ENCODE measurements around the gene KRT73. TPM values are rescaled to one million over a fixed set of nuclear protein-coding genes. Genes with fewer than 3 reads are reported as not detected.
A peak's percentile ranks its signal among the peaks of the same experiment; 100 is the strongest.

KRT73 gene
- total RNA-seq, 6 experiments from 2014 or later = not detected

DNA sequence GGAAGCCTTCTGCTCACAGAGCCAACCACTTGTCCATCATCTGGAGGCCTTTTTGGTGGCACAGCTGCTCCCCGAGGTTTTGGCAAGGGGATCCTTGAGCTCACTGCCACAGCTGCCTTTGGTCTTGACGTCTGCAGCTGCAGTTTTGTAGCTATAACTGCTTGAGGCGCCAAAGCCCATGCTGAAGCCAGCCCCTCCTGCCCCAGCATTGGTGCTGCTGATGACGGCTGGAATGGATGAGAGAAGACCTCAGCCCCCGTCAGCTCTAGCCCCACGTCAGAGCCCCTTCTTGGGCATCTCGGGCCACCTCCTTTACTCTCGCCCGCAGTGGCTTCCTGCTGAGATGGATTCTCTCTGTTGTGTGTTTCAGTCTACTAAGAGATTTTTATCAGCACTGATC, 32.4 kb downstream of the KRT73 start:
- ATAC-seq = no peak
- Histone ChIP-seq H3K27ac (no peak overlapping the region), H3K36me3 (no peaks in the 10 kb centered on the region), H3K27me3 (no peaks in the 10 kb centered on the region), H3K4me3 (no peak overlapping the region), H3K4me1 (no peaks in the 10 kb centered on the region), H3K9me3 (no peaks in the 10 kb centered on the region)
- TF ChIP-seq, protein P1, sequence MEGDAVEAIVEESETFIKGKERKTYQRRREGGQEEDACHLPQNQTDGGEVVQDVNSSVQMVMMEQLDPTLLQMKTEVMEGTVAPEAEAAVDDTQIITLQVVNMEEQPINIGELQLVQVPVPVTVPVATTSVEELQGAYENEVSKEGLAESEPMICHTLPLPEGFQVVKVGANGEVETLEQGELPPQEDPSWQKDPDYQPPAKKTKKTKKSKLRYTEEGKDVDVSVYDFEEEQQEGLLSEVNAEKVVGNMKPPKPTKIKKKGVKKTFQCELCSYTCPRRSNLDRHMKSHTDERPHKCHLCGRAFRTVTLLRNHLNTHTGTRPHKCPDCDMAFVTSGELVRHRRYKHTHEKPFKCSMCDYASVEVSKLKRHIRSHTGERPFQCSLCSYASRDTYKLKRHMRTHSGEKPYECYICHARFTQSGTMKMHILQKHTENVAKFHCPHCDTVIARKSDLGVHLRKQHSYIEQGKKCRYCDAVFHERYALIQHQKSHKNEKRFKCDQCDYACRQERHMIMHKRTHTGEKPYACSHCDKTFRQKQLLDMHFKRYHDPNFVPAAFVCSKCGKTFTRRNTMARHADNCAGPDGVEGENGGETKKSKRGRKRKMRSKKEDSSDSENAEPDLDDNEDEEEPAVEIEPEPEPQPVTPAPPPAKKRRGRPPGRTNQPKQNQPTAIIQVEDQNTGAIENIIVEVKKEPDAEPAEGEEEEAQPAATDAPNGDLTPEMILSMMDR (IDR thresholded peaks at IDR 0.05) = no peak
- TF ChIP-seq POLR2A (IDR thresholded peaks at IDR 0.05) = no peak
- peak in 2 of 3 donors; percentile 28 to 34 for DNase-seq
- intact Hi-C loops (cut with DNase I) = loop anchor here in 1 of 2 donors (5.0 kb wide), 1 partner anchor 291 kb away; no protein-coding TSS in a partner anchor
- WGBS (ENCODE audit: insufficient coverage, low coverage, low lambda C conversion rate, missing lambda C conversion rate) = 78% methylated on average over 6 of the region's 9 CpGs

DNA sequence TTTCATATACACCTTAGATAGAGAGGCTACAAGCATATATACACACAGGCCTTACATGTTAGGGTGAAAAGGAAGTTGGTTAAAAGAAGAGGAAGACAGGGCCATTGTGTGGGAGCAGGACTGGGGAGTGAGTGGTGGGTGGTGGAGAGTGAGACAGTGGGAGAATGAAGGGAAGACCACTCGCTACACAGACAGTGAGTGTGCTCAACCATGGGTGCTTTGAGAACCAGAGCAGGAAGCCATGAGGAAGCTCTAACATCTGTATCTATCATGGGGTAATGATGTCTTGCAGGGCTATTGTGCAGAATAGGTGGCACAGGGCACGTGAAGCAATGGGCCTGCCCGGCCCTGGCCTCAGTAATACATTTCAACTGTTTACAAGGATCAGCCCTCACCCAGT, 33.3 kb downstream of the KRT73 start:
- intact Hi-C loops (cut with DNase I) = loop anchor here in 1 of 2 donors (5.0 kb wide), 1 partner anchor 292 kb away; no protein-coding TSS in a partner anchor
- WGBS (ENCODE audit: insufficient coverage, low coverage, low lambda C conversion rate, missing lambda C conversion rate) = 73% methylated on average over 2 of the region's 3 CpGs
- H3K9me3 ChIP-seq = no peaks in the 10 kb centered on the region
- no peak overlapping the region for H3K27ac ChIP-seq
- H3K4me1 ChIP-seq = no peaks in the 10 kb centered on the region
- ATAC-seq (no peak), DNase-seq (peak in 1 of 3 donors; percentile 23)
- no peaks in the 10 kb centered on the region for H3K36me3 ChIP-seq
- H3K27me3 ChIP-seq = no peaks in the 10 kb centered on the region
- TF ChIP-seq POLR2A (IDR thresholded peaks at IDR 0.05) = no peak
- TF ChIP-seq, protein P1 (IDR thresholded peaks at IDR 0.05) = no peak
- H3K4me3 ChIP-seq = no peak overlapping the region

DNA sequence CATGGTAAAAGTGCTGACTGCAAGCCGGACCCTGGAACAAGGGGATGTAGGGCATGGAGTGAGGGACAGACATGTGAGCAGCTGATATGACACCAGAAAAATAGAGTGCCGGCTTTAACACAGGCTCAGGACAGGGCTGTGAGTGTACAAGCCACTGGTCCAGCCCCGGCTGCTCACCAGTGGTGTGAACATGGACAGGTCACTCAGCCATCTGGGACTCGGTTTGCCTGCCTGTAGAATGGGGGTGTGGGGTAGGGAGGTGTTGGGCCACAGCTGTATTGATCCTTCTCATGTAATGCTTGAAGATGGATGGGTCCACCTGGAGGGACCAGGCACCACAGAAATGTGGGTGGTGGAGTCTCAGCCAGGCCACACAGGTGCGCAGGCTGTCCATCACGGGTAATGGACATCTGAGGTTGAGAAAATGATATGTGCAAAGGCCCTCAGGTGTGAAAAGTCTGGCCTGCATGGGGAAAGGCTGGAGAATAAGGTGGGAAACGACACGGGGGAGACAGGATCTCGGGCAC, 34.1 kb downstream of the KRT73 start:
- intact Hi-C loops (cut with DNase I) = no loop called here
- 75% methylated on average over 9 of the region's 9 CpGs for WGBS (ENCODE audit: insufficient coverage, low coverage, low lambda C conversion rate, missing lambda C conversion rate)
- Histone ChIP-seq H3K4me1 (no peaks in the 10 kb centered on the region), H3K9me3 (no peaks in the 10 kb centered on the region), H3K27ac (no peak overlapping the region), H3K27me3 (no peaks in the 10 kb centered on the region), H3K4me3 (no peak overlapping the region), H3K36me3 (no peaks in the 10 kb centered on the region)
- ATAC-seq (no peak), DNase-seq (no peak)
- no peak for TF ChIP-seq POLR2A (IDR thresholded peaks at IDR 0.05)
- TF ChIP-seq, protein P1 (IDR thresholded peaks at IDR 0.05) = no peak

DNA sequence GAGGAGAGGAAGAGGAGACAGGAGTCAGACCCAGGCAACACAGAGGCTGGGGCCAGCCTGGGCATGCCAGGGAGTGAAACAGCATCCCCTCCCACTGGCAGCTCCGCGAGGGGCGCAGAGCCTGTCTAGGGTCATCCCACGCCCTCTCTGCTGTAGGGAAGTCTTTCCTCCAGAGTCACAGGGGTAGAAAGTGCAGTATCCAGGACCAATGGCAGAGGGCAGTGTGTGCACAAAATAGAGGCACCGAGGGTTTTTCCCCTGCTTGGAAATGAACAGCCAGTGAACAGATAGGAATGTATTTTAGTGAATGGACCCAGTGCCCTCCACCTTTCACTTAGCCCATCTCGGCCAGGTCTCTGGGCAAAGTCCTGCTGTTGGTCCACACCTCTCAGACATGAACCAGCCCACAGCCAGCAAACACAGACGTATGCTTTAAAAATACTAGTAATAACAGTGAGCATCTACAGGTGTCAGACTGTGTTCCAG, 35.3 kb downstream of the KRT73 start:
- peak; percentile 57 to 71 (median 65) for DNase-seq
- intact Hi-C loops (cut with DNase I) = no loop called here
- H3K9me3 ChIP-seq = no peaks in the 10 kb centered on the region
- WGBS (ENCODE audit: insufficient coverage, low coverage, low lambda C conversion rate, missing lambda C conversion rate) = 7% methylated on average over 6 of the region's 7 CpGs
- TF ChIP-seq, protein P1 (IDR thresholded peaks at IDR 0.05) = peak; percentile 66 to 78 (median 70)
- no peak for TF ChIP-seq POLR2A (IDR thresholded peaks at IDR 0.05)
- H3K36me3 ChIP-seq = no peaks in the 10 kb centered on the region
- no peak overlapping the region for H3K27ac ChIP-seq
- H3K4me1 ChIP-seq = no peaks in the 10 kb centered on the region
- peak; percentile 95 to 99 (median 97) for ATAC-seq
- H3K27me3 ChIP-seq = no peaks in the 10 kb centered on the region
- no peak overlapping the region for H3K4me3 ChIP-seq

All from right lobe of liver (tissue), 6 donors.